HEK293 (cell line): ENCODE results near the gene IDH3B.

Source experiments
- RBAK ChIP-seq: fragments of 450-650 bp; formaldehyde crosslinking; IDR thresholded peaks from 2 replicates; pipeline ENCODE4 v1.5.1; 2016; ENCODE audit warnings: missing biosample characterization, missing genetic modification characterization
- ZNF423 ChIP-seq: fragments of 450-650 bp; formaldehyde crosslinking; IDR thresholded peaks from 2 replicates; pipeline ENCODE4 v1.5.1; 2016; ENCODE audit warnings: missing biosample characterization, missing genetic modification characterization
- ZNF513 ChIP-seq: fragments of 450-650 bp; IDR thresholded peaks from 2 replicates; pipeline ENCODE4 v1.5.1; 2018; ENCODE audit warnings: missing biosample characterization, missing genetic modification characterization
- ZNF610 ChIP-seq: fragments of 450-650 bp; formaldehyde crosslinking; IDR thresholded peaks from 2 replicates; pipeline ENCODE4 v1.5.1; 2016; ENCODE audit warnings: missing biosample characterization, missing genetic modification characterization, borderline replicate concordance
- ZNF629 ChIP-seq: fragments of 450-650 bp; formaldehyde crosslinking; IDR thresholded peaks from 2 replicates; pipeline ENCODE4 v1.5.1; 2017; ENCODE audit warnings: missing biosample characterization, missing genetic modification characterization
- ZNF664 ChIP-seq: fragments of 450-650 bp; formaldehyde crosslinking; IDR thresholded peaks from 2 replicates; pipeline ENCODE4 v1.5.1; 2016; ENCODE audit warnings: missing biosample characterization, missing genetic modification characterization
- ZSCAN23 ChIP-seq: fragments of 450-650 bp; formaldehyde crosslinking; IDR thresholded peaks from 2 replicates; pipeline ENCODE4 v1.5.1; 2016; ENCODE audit warnings: missing biosample characterization, missing genetic modification characterization
- ZSCAN30 ChIP-seq: fragments of 450-650 bp; IDR thresholded peaks from 2 replicates; pipeline ENCODE4 v1.5.1; 2018; ENCODE audit warnings: missing biosample characterization, mild to moderate bottlenecking, missing genetic modification characterization, moderate library complexity
- TF ChIP-seq, protein P1 (sequence below): fragments of 450-650 bp; formaldehyde crosslinking; IDR thresholded peaks from 2 replicates; pipeline ENCODE4 v1.5.1; 2016; ENCODE audit warnings: missing biosample characterization, missing genetic modification characterization
- TF ChIP-seq, protein P2 (sequence below): fragments of 450-650 bp; formaldehyde crosslinking; IDR thresholded peaks from 2 replicates; pipeline ENCODE4 v1.5.1; 2016; ENCODE audit warnings: missing biosample characterization, missing genetic modification characterization, borderline replicate concordance

DNA sequence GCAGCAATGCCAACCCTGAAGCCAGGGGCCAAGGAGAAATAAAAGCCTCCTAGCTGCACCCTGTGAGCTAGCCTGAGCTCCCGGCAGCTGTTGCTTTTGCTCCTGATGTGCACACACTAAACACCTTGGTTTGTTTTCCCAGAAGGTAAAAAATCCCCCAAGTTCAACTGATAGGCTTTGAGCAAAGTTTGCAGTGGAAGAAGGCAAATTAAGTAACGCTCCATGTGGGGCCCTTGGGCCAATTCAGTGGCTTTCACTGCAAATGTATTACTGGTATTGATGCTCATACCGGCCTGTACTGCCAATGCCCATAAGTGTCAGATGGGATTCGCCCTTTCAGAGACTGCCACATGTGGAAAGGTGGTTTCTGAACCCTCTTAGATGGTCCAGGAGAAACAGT lies 9.4 kb upstream of the IDH3B start:
- no peak for TF ChIP-seq ZSCAN30
- no peak for TF ChIP-seq RBAK
- TF ChIP-seq, protein P1, sequence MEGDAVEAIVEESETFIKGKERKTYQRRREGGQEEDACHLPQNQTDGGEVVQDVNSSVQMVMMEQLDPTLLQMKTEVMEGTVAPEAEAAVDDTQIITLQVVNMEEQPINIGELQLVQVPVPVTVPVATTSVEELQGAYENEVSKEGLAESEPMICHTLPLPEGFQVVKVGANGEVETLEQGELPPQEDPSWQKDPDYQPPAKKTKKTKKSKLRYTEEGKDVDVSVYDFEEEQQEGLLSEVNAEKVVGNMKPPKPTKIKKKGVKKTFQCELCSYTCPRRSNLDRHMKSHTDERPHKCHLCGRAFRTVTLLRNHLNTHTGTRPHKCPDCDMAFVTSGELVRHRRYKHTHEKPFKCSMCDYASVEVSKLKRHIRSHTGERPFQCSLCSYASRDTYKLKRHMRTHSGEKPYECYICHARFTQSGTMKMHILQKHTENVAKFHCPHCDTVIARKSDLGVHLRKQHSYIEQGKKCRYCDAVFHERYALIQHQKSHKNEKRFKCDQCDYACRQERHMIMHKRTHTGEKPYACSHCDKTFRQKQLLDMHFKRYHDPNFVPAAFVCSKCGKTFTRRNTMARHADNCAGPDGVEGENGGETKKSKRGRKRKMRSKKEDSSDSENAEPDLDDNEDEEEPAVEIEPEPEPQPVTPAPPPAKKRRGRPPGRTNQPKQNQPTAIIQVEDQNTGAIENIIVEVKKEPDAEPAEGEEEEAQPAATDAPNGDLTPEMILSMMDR (tag by site-specific recombination) = no peak
- TF ChIP-seq ZSCAN23 (tag by site-specific recombination) = no peak
- TF ChIP-seq ZNF423 = no peak
- TF ChIP-seq, protein P2, sequence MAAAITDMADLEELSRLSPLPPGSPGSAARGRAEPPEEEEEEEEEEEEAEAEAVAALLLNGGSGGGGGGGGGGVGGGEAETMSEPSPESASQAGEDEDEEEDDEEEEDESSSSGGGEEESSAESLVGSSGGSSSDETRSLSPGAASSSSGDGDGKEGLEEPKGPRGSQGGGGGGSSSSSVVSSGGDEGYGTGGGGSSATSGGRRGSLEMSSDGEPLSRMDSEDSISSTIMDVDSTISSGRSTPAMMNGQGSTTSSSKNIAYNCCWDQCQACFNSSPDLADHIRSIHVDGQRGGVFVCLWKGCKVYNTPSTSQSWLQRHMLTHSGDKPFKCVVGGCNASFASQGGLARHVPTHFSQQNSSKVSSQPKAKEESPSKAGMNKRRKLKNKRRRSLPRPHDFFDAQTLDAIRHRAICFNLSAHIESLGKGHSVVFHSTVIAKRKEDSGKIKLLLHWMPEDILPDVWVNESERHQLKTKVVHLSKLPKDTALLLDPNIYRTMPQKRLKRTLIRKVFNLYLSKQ (tag by site-specific recombination) = no peak
- no peak for TF ChIP-seq ZNF513 (tag by site-specific recombination)
- no peak for TF ChIP-seq ZNF610
- no peak for TF ChIP-seq ZNF664 (tag by site-specific recombination)
- TF ChIP-seq ZNF629 (tag by site-specific recombination) = no peak
